HepG2 (cell line): ENCODE data around the gene NFE2. TPM values are rescaled to one million over a fixed set of nuclear protein-coding genes. Genes with fewer than 3 reads are reported as not detected.

ENCODE experiments used
- CREM ChIP-seq, 2 experiments: sonication (generic) in 1 of 2; formaldehyde crosslinking in 1 of 2; IDR thresholded peaks; 2 replicates each; pipeline versions ENCODE4 v1.4.0 to v1.6.1; 2016 to 2020; ENCODE audit warnings: antibody characterized with exemption in 1 of 2, mild to moderate bottlenecking in 1 of 2, missing genetic modification reagents in 1 of 2
- EED ChIP-seq: sonication (generic); formaldehyde crosslinking; IDR thresholded peaks from 2 replicates; pipeline ENCODE4 v1.5.0; 2020; ENCODE audit warnings: mild to moderate bottlenecking, missing genetic modification reagents
- FOXO4 ChIP-seq: sonication (generic); formaldehyde crosslinking; conservative IDR thresholded peaks from 2 replicates; pipeline ENCODE4 v1.8.1; 2023; ENCODE audit warnings: missing genetic modification reagents
- IRF9 ChIP-seq: sonication (generic); formaldehyde crosslinking; IDR thresholded peaks from 2 replicates; pipeline ENCODE4 v1.8.0; 2022; ENCODE audit warnings: missing genetic modification reagents, mild to moderate bottlenecking, borderline replicate concordance
- KLF12 ChIP-seq: sonication (generic); formaldehyde crosslinking; IDR thresholded peaks from 2 replicates; pipeline ENCODE4 v1.4.0; 2020; ENCODE audit warnings: missing genetic modification reagents, borderline replicate concordance
- KLF13 ChIP-seq: sonication (generic); formaldehyde crosslinking; IDR thresholded peaks from 2 replicates; pipeline ENCODE4 v1.4.0; 2020; ENCODE audit warnings: mild to moderate bottlenecking, missing genetic modification reagents
- MED1 ChIP-seq: sonication (generic); formaldehyde crosslinking; IDR thresholded peaks from 2 replicates; pipeline ENCODE4 v1.4.0; 2020; ENCODE audit warnings: missing genetic modification reagents
- MIXL1 ChIP-seq: IDR thresholded peaks from 2 replicates; pipeline ENCODE4 v1.6.1; 2016
- RBFOX2 ChIP-seq: fragments of 200-400 bp; formaldehyde crosslinking; IDR thresholded peaks from 2 replicates; pipeline ENCODE4 v1.6.1; 2017; ENCODE audit warnings: low read depth, mild to moderate bottlenecking, low read length
- SRY ChIP-seq: sonication (generic); formaldehyde crosslinking; IDR thresholded peaks from 2 replicates; pipeline ENCODE4 v1.8.0; 2022; ENCODE audit warnings: mild to moderate bottlenecking, missing genetic modification reagents
- TFAP4 ChIP-seq: sonication (generic); IDR thresholded peaks from 2 replicates; pipeline ENCODE4 v1.6.1; 2016; ENCODE audit warnings: low read depth, borderline replicate concordance
- TRIM24 ChIP-seq: sonication (generic); formaldehyde crosslinking; IDR thresholded peaks from 2 replicates; pipeline ENCODE4 v1.8.0; 2022; ENCODE audit warnings: mild to moderate bottlenecking, missing genetic modification reagents
- ZBED4 ChIP-seq: sonication (generic); formaldehyde crosslinking; IDR thresholded peaks from 2 replicates; pipeline ENCODE4 v1.4.0; 2020; ENCODE audit warnings: missing genetic modification reagents, borderline replicate concordance
- ZMYM4 ChIP-seq: sonication (generic); formaldehyde crosslinking; IDR thresholded peaks from 2 replicates; pipeline ENCODE4 v1.8.1; 2023; ENCODE audit warnings: mild to moderate bottlenecking, missing genetic modification reagents
- ZNF136 ChIP-seq: sonication (generic); formaldehyde crosslinking; IDR thresholded peaks from 2 replicates; pipeline ENCODE4 v1.8.1; 2022; ENCODE audit warnings: low read depth, mild to moderate bottlenecking, moderate library complexity, missing genetic modification reagents
- ZNF549 ChIP-seq: sonication (generic); formaldehyde crosslinking; IDR thresholded peaks from 2 replicates; pipeline ENCODE4 v1.5.0; 2020; ENCODE audit warnings: missing genetic modification reagents
- ZNF713 ChIP-seq: sonication (generic); formaldehyde crosslinking; IDR thresholded peaks from 2 replicates; pipeline ENCODE4 v1.4.0; 2020; ENCODE audit warnings: mild to moderate bottlenecking, missing genetic modification reagents
- polyA plus RNA-seq, 8 experiments: library from polyadenylated mRNA; depleted of rRNA in 3 of 8; stranded (reverse) in 7 of 8; unstranded in 1 of 8; fragments of >200 nt; fragmentation: Illumina TruSeq in 4 of 8; extraction: Trizol in 4 of 8; gene quantifications; 2 replicates each; pipeline versions ENCODE4 v1.2.1 to v1.2.3, GENCODE V29; 2011 to 2016; ENCODE audit warnings: low read depth in 4 of 8, missing spikeins in 1 of 8, mixed read lengths in 1 of 8; ENCODE audit not compliant: insufficient read depth in 1 of 8
- total RNA-seq, 5 experiments: library from RNA; depleted of rRNA; stranded (reverse); fragments of >200 nt; fragmentation: Illumina TruSeq; extraction: Trizol; gene quantifications; 2 replicates each; pipeline ENCODE4 v1.2.3, GENCODE V29; 2016; ENCODE audit warnings: low read depth in 1 of 5

The NFE2 gene
- total and polyA plus RNA-seq, 2 of the 13 experiments (the other 11 are each of a cell fraction or from before 2014, with no cell fraction given): 4.5 to 7.8 TPM

- no peak; the same call in 1 of the 2 replicates for TF ChIP-seq ZBED4 (CRISPR knock-in tag)
- peak; percentile 79; the same call in 1 of the 2 replicates for TF ChIP-seq KLF12 (CRISPR knock-in tag)
- peak; percentile 68 for TF ChIP-seq MED1 (CRISPR knock-in tag)
- TF ChIP-seq ZNF549 (CRISPR knock-in tag): no peak
- TF ChIP-seq IRF9 (CRISPR knock-in tag): no peak
- no peak for TF ChIP-seq CREM (IDR thresholded peaks at IDR 0.05)
- no peak for TF ChIP-seq CREM (CRISPR knock-in tag; IDR thresholded peaks at IDR 0.05)
- no peak for TF ChIP-seq TRIM24
- no peak for TF ChIP-seq EED (CRISPR knock-in tag)
- peak; percentile 40; the same call in 1 of the 2 replicates for TF ChIP-seq MIXL1
- peak; percentile 32 for TF ChIP-seq ZMYM4 (CRISPR knock-in tag)
- peak; percentile 88 for TF ChIP-seq SRY (CRISPR knock-in tag)
- no peak for TF ChIP-seq KLF13
- peak; percentile 29; the same call in 1 of the 2 replicates for TF ChIP-seq TFAP4
- TF ChIP-seq ZNF136: no peak; the same call in 1 of the 2 replicates
- TF ChIP-seq FOXO4 (CRISPR knock-in tag): no peak
- 0 out of 2 replicates have a peak, but pooled peaks have one; percentile 7 for TF ChIP-seq RBFOX2
- TF ChIP-seq ZNF713 (CRISPR knock-in tag): no peak
Measured at GRCh38 chr12:54279632-54280467, 21.0 kb downstream of the NFE2 start, which contains the start of gene CBX5 (continued).
